Loucy (cell line): ENCODE measurements around the gene TWNK.

Experiments used
- H2AFZ ChIP-seq: fragments of 200-600 bp; sonication (generic); 2 replicates; pipeline ENCODE4 v1.6.0; 2016; ENCODE audit warnings: antibody characterized with exemption, mild to moderate bottlenecking, low read length, moderate library complexity
- H3F3A ChIP-seq: fragments of 200-600 bp; 2 replicates; pipeline ENCODE4 v1.6.0; 2016; ENCODE audit warnings: antibody characterized with exemption, low read depth, mild to moderate bottlenecking
- H3K27me3 ChIP-seq: fragments of 200-600 bp; sonication (generic); 2 replicates; pipeline ENCODE4 v1.6.1; 2014; ENCODE audit warnings: low read length, mild to moderate bottlenecking; ENCODE audit not compliant: insufficient read depth, poor library complexity, severe bottlenecking
- H3K36me3 ChIP-seq: fragments of 200-600 bp; sonication (generic); 2 replicates; pipeline ENCODE4 v1.6.1; 2016; ENCODE audit warnings: low read length; ENCODE audit not compliant: insufficient read depth
- H3K4me1 ChIP-seq: fragments of 200-600 bp; sonication (generic); 2 replicates; pipeline ENCODE4 v1.5.1; 2014; ENCODE audit warnings: low read length, mild to moderate bottlenecking; ENCODE audit not compliant: insufficient read depth, poor library complexity, severe bottlenecking
- H3K4me2 ChIP-seq: fragments of 200-600 bp; sonication (generic); 2 replicates; pipeline ENCODE4 v1.6.0; 2014; ENCODE audit warnings: antibody characterized with exemption, low read length, low read depth, mild to moderate bottlenecking; ENCODE audit not compliant: poor library complexity, severe bottlenecking
- H3K4me3 ChIP-seq: fragments of 200-600 bp; sonication (generic); 2 replicates; pipeline ENCODE4 v1.5.1; 2014; ENCODE audit warnings: low read length, mild to moderate bottlenecking, mixed read lengths; ENCODE audit not compliant: poor library complexity, severe bottlenecking
- H3K79me2 ChIP-seq: fragments of 200-600 bp; sonication (generic); 2 replicates; pipeline ENCODE4 v1.6.1; 2014; ENCODE audit warnings: low read length; ENCODE audit not compliant: insufficient read depth
- H3K9ac ChIP-seq: fragments of 200-600 bp; sonication (generic); 2 replicates; pipeline ENCODE4 v1.6.0; 2014; ENCODE audit warnings: mild to moderate bottlenecking, low read depth, low read length, moderate library complexity; ENCODE audit not compliant: poor library complexity, severe bottlenecking
- H3K9me2 ChIP-seq: fragments of 200-600 bp; sonication (generic); replicated peaks from 2 replicates; pipeline ENCODE4 v1.6.1; 2016; ENCODE audit warnings: low read depth, low read length, mixed read lengths
- H3K9me3 ChIP-seq: fragments of 200-600 bp; sonication (generic); 2 replicates; pipeline ENCODE4 v1.6.1; 2014; ENCODE audit warnings: mild to moderate bottlenecking, antibody characterized with exemption, low read length, low read depth; ENCODE audit not compliant: insufficient read depth
- H4K20me1 ChIP-seq: fragments of 200-600 bp; sonication (generic); 2 replicates; pipeline ENCODE4 v1.6.0; 2014; ENCODE audit warnings: antibody characterized with exemption, low read length, mild to moderate bottlenecking; ENCODE audit not compliant: insufficient read depth, poor library complexity, severe bottlenecking
- EZH2phosphoT487 ChIP-seq: fragments of 200-600 bp; IDR thresholded peaks from 2 replicates; pipeline ENCODE4 v1.6.1; 2018; ENCODE audit warnings: antibody characterized with exemption, mild to moderate bottlenecking, moderate library complexity, borderline replicate concordance
- TF ChIP-seq, protein P1 (sequence below): fragments of 200-600 bp; sonication (generic); conservative IDR thresholded peaks from 2 replicates; pipeline ENCODE4 v1.5.1; 2014; ENCODE audit warnings: mild to moderate bottlenecking, antibody characterized with exemption, low read length

TWNK gene

GRCh38 chr10:101000127-101000914 lies 13.0 kb downstream of the TWNK start:
- peaks cover 37% of the 10 kb centered on the region for H3K4me1 ChIP-seq
- no peaks in the 10 kb centered on the region for H3K9me2 ChIP-seq
- H3F3A ChIP-seq, result no peaks in the 10 kb centered on the region
- H3K4me2 ChIP-seq, result peak overlapping the region; percentile 82
- H2AFZ ChIP-seq, result peak overlapping the region; percentile 32; the same call in 1 of the 2 replicates
- no peaks in the 10 kb centered on the region for H3K27me3 ChIP-seq
- H3K4me3 ChIP-seq, result peak overlapping the region; percentile 91
- H3K79me2 ChIP-seq, result peaks cover 43% of the 10 kb centered on the region
- H4K20me1 ChIP-seq, result peaks cover 4% of the 10 kb centered on the region
- TF ChIP-seq EZH2phosphoT487, result no peak
- TF ChIP-seq, protein P1, sequence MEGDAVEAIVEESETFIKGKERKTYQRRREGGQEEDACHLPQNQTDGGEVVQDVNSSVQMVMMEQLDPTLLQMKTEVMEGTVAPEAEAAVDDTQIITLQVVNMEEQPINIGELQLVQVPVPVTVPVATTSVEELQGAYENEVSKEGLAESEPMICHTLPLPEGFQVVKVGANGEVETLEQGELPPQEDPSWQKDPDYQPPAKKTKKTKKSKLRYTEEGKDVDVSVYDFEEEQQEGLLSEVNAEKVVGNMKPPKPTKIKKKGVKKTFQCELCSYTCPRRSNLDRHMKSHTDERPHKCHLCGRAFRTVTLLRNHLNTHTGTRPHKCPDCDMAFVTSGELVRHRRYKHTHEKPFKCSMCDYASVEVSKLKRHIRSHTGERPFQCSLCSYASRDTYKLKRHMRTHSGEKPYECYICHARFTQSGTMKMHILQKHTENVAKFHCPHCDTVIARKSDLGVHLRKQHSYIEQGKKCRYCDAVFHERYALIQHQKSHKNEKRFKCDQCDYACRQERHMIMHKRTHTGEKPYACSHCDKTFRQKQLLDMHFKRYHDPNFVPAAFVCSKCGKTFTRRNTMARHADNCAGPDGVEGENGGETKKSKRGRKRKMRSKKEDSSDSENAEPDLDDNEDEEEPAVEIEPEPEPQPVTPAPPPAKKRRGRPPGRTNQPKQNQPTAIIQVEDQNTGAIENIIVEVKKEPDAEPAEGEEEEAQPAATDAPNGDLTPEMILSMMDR, result no peak
- H3K9me3 ChIP-seq, result no peaks in the 10 kb centered on the region
- H3K9ac ChIP-seq, result peak overlapping the region; percentile 92
- no peaks in the 10 kb centered on the region; the same call in 1 of the 2 replicates for H3K36me3 ChIP-seq

DNA sequence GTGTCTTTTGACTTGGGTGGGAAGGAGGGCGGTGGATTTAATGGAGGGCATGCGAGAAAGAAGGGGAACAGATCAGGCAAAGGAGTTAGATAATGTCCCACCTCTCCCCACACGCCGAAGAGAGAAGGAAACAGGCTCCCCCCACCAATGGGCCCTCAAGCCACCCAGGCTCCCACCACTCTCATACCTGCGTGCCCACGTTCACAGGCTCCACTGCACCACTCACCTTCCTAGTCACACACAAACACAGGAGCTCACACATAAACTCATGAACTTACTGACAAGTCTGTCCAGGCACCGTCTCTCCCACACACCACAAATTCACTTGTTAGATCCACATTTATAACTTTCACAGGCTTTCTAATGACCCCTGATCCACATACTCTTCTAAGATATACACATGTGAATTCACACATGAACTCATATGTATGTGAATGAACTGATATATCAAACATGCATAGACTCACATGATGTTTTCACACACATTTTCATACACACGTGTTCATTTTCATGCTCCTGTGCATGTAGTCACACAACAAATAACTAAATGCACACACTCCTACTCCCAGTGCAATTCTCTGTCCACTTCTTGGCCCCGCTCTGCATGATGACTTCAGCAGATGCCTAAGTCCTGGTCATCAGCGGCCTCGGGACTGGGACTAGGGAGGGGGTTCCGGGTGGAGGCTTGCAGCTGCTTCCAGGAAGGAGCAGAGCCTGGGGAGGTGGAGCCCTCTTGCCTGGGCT lies 13.7 kb downstream of the TWNK start:
- Histone ChIP-seq H2AFZ (no peak overlapping the region), H3K4me3 (peak overlapping the region; percentile 91), H3K4me1 (peaks cover 34% of the 10 kb centered on the region), H3K79me2 (peaks cover 43% of the 10 kb centered on the region), H3K36me3 (peaks cover 5% of the 10 kb centered on the region; the same call in 1 of the 2 replicates), H3K9me3 (no peaks in the 10 kb centered on the region), H3F3A (no peaks in the 10 kb centered on the region), H4K20me1 (peaks cover 4% of the 10 kb centered on the region), H3K4me2 (peak overlapping the region; percentile 82), H3K9ac (peak overlapping the region; percentile 92), H3K9me2 (no peaks in the 10 kb centered on the region), H3K27me3 (no peaks in the 10 kb centered on the region)
- TF ChIP-seq, protein P1, result no peak
- TF ChIP-seq EZH2phosphoT487, result no peak

- no peaks in the 10 kb centered on the region for H3K9me3 ChIP-seq
- TF ChIP-seq EZH2phosphoT487, result no peak
- TF ChIP-seq, protein P1, result no peak
- peaks cover 43% of the 10 kb centered on the region for H3K79me2 ChIP-seq
- H3K4me1 ChIP-seq, result peaks cover 29% of the 10 kb centered on the region
- H2AFZ ChIP-seq, result no peak overlapping the region
- H3K9me2 ChIP-seq, result no peaks in the 10 kb centered on the region
- H4K20me1 ChIP-seq, result peaks cover 4% of the 10 kb centered on the region
- no peaks in the 10 kb centered on the region for H3F3A ChIP-seq
- no peaks in the 10 kb centered on the region for H3K27me3 ChIP-seq
- H3K4me3 ChIP-seq, result peak overlapping the region; percentile 91
- peak overlapping the region; percentile 92 for H3K9ac ChIP-seq
- H3K4me2 ChIP-seq, result peak overlapping the region; percentile 82
- peaks cover 8% of the 10 kb centered on the region; the same call in 1 of the 2 replicates for H3K36me3 ChIP-seq
Measured at GRCh38 chr10:101001659-101002035, 14.3 kb downstream of the TWNK start.
